ENCODE measurements around the gene FSTL4.
"Not testable (repeated sequence)": the region's sequence is repeated elsewhere in the genome, so short reads cannot be mapped to it uniquely, and the experiment has no call there.

FSTL4 gene

GRCh38 chr5:133539818-133540217 is 72.5 kb downstream of the FSTL4 start:
- H3K9ac ChIP-seq = no peak overlapping the region

GRCh38 chr5:133538718-133539117 is 73.6 kb downstream of the FSTL4 start:
- no peak for TF ChIP-seq CTCF (conservative IDR thresholded peaks at IDR 0.05; ENCODE audit: low read depth, low read length)
- H4K20me1 ChIP-seq (ENCODE audit: insufficient read depth) = no peaks in the 10 kb centered on the region
- H3K36me3 ChIP-seq (ENCODE audit: insufficient read depth) = no peaks in the 10 kb centered on the region
- no peak overlapping the region for H3K27ac ChIP-seq
- no peaks in the 10 kb centered on the region for H3K4me1 ChIP-seq (ENCODE audit: low read depth, poor library complexity, severe bottlenecking)
- no peaks in the 10 kb centered on the region for H3K79me2 ChIP-seq (ENCODE audit: insufficient read depth, low read depth)
- no peak overlapping the region for H3K4me2 ChIP-seq
- H3K4me3 ChIP-seq (IDR thresholded peaks at IDR 0.05; ENCODE audit: insufficient read depth, low read depth, low read length) = no peak overlapping the region
- no peaks in the 10 kb centered on the region for H3K27me3 ChIP-seq (ENCODE audit: insufficient read depth, low read depth)
- H3K9ac ChIP-seq = no peak overlapping the region
- H2AFZ ChIP-seq (ENCODE audit: low read depth) = no peak overlapping the region

More at GRCh38 chr5:133539818-133540217, 72.5 kb downstream of the FSTL4 start:
- no peak overlapping the region for H3K4me3 ChIP-seq (IDR thresholded peaks at IDR 0.05; ENCODE audit: insufficient read depth, low read depth, low read length)
- no peak for TF ChIP-seq CTCF (conservative IDR thresholded peaks at IDR 0.05; ENCODE audit: low read depth, low read length)
- H3K27ac ChIP-seq = no peak overlapping the region
- H4K20me1 ChIP-seq (ENCODE audit: insufficient read depth) = no peaks in the 10 kb centered on the region
- no peaks in the 10 kb centered on the region for H3K27me3 ChIP-seq (ENCODE audit: insufficient read depth, low read depth)
- H2AFZ ChIP-seq (ENCODE audit: low read depth) = no peak overlapping the region
- H3K4me2 ChIP-seq = no peak overlapping the region
- H3K4me1 ChIP-seq (ENCODE audit: low read depth, poor library complexity, severe bottlenecking) = no peaks in the 10 kb centered on the region
- no peaks in the 10 kb centered on the region for H3K79me2 ChIP-seq (ENCODE audit: insufficient read depth, low read depth)
- H3K36me3 ChIP-seq (ENCODE audit: insufficient read depth) = no peaks in the 10 kb centered on the region

GRCh38 chr5:133535241-133535929 is 77.0 kb downstream of the FSTL4 start:
- not testable (repeated sequence) for H3K27me3 ChIP-seq (ENCODE audit: insufficient read depth, low read depth); H2AFZ ChIP-seq (ENCODE audit: low read depth); H3K79me2 ChIP-seq (ENCODE audit: insufficient read depth, low read depth); H3K9ac ChIP-seq; H3K4me3 ChIP-seq (IDR thresholded peaks at IDR 0.05; ENCODE audit: insufficient read depth, low read depth, low read length); H3K27ac ChIP-seq; H3K36me3 ChIP-seq (ENCODE audit: insufficient read depth); H3K4me1 ChIP-seq (ENCODE audit: low read depth, poor library complexity, severe bottlenecking); H3K4me2 ChIP-seq; H4K20me1 ChIP-seq (ENCODE audit: insufficient read depth)

- H2AFZ ChIP-seq (ENCODE audit: low read depth) = no peak overlapping the region
- H3K4me1 ChIP-seq (ENCODE audit: low read depth, poor library complexity, severe bottlenecking) = no peaks in the 10 kb centered on the region
- no peaks in the 10 kb centered on the region for H4K20me1 ChIP-seq (ENCODE audit: insufficient read depth)
- no peak overlapping the region for H3K9ac ChIP-seq
- no peaks in the 10 kb centered on the region for H3K79me2 ChIP-seq (ENCODE audit: insufficient read depth, low read depth)
- H3K27ac ChIP-seq = no peak overlapping the region
- no peak overlapping the region for H3K4me3 ChIP-seq (IDR thresholded peaks at IDR 0.05; ENCODE audit: insufficient read depth, low read depth, low read length)
- H3K27me3 ChIP-seq (ENCODE audit: insufficient read depth, low read depth) = no peaks in the 10 kb centered on the region
- H3K4me2 ChIP-seq = no peak overlapping the region
- H3K36me3 ChIP-seq (ENCODE audit: insufficient read depth) = no peaks in the 10 kb centered on the region
- TF ChIP-seq CTCF (conservative IDR thresholded peaks at IDR 0.05; ENCODE audit: low read depth, low read length) = no peak
Measured at GRCh38 chr5:133534566-133534965, 77.8 kb downstream of the FSTL4 start.

- H3K9ac ChIP-seq = no peak overlapping the region
- no peak overlapping the region for H3K4me3 ChIP-seq (IDR thresholded peaks at IDR 0.05; ENCODE audit: insufficient read depth, low read depth, low read length)
- H4K20me1 ChIP-seq (ENCODE audit: insufficient read depth) = no peaks in the 10 kb centered on the region
- no peak for TF ChIP-seq CTCF (conservative IDR thresholded peaks at IDR 0.05; ENCODE audit: low read depth, low read length)
- H3K4me2 ChIP-seq = no peak overlapping the region
- H3K27ac ChIP-seq = no peak overlapping the region
- no peak overlapping the region for H2AFZ ChIP-seq (ENCODE audit: low read depth)
- no peaks in the 10 kb centered on the region for H3K79me2 ChIP-seq (ENCODE audit: insufficient read depth, low read depth)
- H3K36me3 ChIP-seq (ENCODE audit: insufficient read depth) = no peaks in the 10 kb centered on the region
- no peaks in the 10 kb centered on the region for H3K4me1 ChIP-seq (ENCODE audit: low read depth, poor library complexity, severe bottlenecking)
- no peaks in the 10 kb centered on the region for H3K27me3 ChIP-seq (ENCODE audit: insufficient read depth, low read depth)
Measured at GRCh38 chr5:133533541-133533940, 78.8 kb downstream of the FSTL4 start.

Measured in KMS-11 (cell line).